ENCODE results near the gene TCEAL2. TPM values are rescaled to one million over a fixed set of nuclear protein-coding genes. Genes with fewer than 3 reads are reported as not detected.

TCEAL2 gene
- total and polyA plus RNA-seq, 2 experiments from 2014 or later = 9.1 to 45.9 TPM

Other genes with a start within 250 kb of the TCEAL2 start
- 1.5 and 2.2 TPM in 2 replicates for gene ZMAT1, start 193.7 kb upstream of the TCEAL2 start, total RNA-seq (2014; rRNA removed; shearing (Covaris generic))
- gene ZMAT1, start 193.7 kb upstream of the TCEAL2 start, polyA plus RNA-seq (2016; fragmentation: Nextera tagmentation; extraction: Ambion mirVana) = 1.8 and 2.2 TPM in 2 replicates
- 0.24 and 4.2 TPM in 2 replicates for gene TCEAL6, start 16.8 kb downstream of the TCEAL2 start, total RNA-seq (2014; rRNA removed; shearing (Covaris generic))
- 1.2 and 2.2 TPM in 2 replicates for gene TCEAL6, start 16.8 kb downstream of the TCEAL2 start, polyA plus RNA-seq (2016; fragmentation: Nextera tagmentation; extraction: Ambion mirVana)
- 12.0 and 22.4 TPM in 2 replicates for gene BEX5, start 30.3 kb downstream of the TCEAL2 start, total RNA-seq (2014; rRNA removed; shearing (Covaris generic))
- gene BEX5, start 30.3 kb downstream of the TCEAL2 start, polyA plus RNA-seq (2016; fragmentation: Nextera tagmentation; extraction: Ambion mirVana) = 30.8 and 34.7 TPM in 2 replicates
- gene TCP11X1, start 89.6 kb downstream of the TCEAL2 start, total RNA-seq (2014; rRNA removed; shearing (Covaris generic)) = not detected in 2 replicates
- not detected in 2 replicates for gene TCP11X1, start 89.6 kb downstream of the TCEAL2 start, polyA plus RNA-seq (2016; fragmentation: Nextera tagmentation; extraction: Ambion mirVana)
- gene NXF2, start 121.5 kb downstream of the TCEAL2 start, total RNA-seq (2014; rRNA removed; shearing (Covaris generic)) = 0.14 TPM in 1 of 2 replicates, not detected in the other
- gene NXF2, start 121.5 kb downstream of the TCEAL2 start, polyA plus RNA-seq (2016; fragmentation: Nextera tagmentation; extraction: Ambion mirVana) = 0.40 TPM in 1 of 2 replicates, not detected in the other